ENCODE data around the gene ZDHHC14.

GRCh38 chr6:157461000-157461915, 80.3 kb downstream of the ZDHHC14 start:
- TF ChIP-seq, protein P1, sequence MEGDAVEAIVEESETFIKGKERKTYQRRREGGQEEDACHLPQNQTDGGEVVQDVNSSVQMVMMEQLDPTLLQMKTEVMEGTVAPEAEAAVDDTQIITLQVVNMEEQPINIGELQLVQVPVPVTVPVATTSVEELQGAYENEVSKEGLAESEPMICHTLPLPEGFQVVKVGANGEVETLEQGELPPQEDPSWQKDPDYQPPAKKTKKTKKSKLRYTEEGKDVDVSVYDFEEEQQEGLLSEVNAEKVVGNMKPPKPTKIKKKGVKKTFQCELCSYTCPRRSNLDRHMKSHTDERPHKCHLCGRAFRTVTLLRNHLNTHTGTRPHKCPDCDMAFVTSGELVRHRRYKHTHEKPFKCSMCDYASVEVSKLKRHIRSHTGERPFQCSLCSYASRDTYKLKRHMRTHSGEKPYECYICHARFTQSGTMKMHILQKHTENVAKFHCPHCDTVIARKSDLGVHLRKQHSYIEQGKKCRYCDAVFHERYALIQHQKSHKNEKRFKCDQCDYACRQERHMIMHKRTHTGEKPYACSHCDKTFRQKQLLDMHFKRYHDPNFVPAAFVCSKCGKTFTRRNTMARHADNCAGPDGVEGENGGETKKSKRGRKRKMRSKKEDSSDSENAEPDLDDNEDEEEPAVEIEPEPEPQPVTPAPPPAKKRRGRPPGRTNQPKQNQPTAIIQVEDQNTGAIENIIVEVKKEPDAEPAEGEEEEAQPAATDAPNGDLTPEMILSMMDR (conservative IDR thresholded peaks at IDR 0.05 in 1 of 2, IDR thresholded peaks at IDR 0.05 in 1 of 2; ENCODE audit: extremely low read depth in 1 of 2, insufficient read depth in 1 of 2, low read depth in 1 of 2, low read length in 2 of 2) = no peak
- no peak for TF ChIP-seq EZH2 (IDR thresholded peaks at IDR 0.05; ENCODE audit: borderline replicate concordance, low read length)
